Activated effector memory CD4-positive, alpha-beta T cell treated with Interleukin-2 at 50 U/mL for 16 hours (primary cell): ENCODE data around the gene BCAP29.

Source experiments
- DNase-seq: peaks from one replicate; pipeline ENCODE4 v3.0.0-alpha.2; 2020

Gene BCAP29

DNA sequence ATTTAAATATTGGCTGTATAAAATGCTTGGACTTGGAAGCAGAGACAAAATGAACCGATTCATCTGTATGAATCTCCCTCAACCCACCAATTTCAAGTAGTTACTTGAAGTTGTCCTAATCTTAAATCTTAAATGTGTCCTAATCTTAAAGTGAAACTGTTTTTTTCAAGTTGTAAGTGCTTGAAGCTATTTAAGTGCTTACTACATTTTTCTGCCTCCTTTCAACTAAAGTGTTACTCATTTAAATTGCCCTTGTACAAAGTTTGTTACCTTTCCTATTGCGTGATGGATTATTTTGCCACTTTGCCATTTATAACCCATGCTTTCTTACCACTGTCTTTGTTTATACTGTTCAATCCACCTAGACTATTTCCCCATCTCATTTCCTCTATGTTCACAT, 2.8 kb downstream of the BCAP29 start:
- DNase-seq = no peak

DNA sequence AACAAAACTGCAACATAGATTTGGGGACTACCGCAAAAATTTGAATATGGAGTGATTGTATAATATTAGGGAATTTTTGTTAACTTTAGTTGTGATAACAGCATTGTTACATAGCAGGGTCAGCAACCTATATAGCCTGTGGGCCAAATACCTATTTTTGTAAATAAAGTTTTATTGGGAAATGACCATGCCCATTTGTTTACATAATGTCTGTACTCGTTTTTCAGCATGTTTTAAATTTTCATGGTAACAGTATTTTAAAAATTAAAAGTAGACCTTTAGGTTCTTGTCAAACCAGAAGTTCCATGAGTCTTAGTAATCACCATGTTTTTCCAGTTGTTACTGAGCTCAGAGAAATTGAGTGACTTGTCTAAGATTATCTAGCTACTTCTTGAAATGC, 4.7 kb downstream of the BCAP29 start:
- no peak for DNase-seq

DNA sequence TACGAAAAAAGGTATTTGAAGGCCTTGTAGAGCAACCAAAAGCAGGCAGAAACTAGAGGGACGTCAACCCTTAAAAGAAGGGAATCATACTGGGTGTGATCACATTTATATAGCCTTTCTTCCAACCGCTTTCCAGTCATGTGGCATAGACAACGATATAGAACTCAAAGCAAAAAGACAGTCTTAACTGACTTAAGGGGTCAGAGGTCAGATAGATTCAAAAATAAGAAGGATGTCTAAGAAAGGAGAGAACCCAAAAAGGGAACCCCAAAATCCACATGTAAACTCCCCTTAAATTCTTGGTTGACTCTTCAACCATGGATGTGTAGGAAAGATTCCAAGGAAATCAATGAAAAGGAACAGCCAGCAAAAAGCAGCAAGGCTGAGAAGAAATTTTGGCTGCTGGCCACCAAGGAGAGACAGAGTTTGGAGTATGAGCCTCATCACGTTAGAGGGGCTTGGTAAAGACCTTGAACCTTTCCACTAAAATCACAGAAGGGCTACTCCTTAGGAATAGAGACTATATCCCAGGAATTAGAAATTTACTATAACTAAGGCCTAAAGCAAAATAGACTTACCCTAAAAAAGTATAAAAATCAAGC, 8.6 kb downstream of the BCAP29 start:
- no peak for DNase-seq

DNA sequence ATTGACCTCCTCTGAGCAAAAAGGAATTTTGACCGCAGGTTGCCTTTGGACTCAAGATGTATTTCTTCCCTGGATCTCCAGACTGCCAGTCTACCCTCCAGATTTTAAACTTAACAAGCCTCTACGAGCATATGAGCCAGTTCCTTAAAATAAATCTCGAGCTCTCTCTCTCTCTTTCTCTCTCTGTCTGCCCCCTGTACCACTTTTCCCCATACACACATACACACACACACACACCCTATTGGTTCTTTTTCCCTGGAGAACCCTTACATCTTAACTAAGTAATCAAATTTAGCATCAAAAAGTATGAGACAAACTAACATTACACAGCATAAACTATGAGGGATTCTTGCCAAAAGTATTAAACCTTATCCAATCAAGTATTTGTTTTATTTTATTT, 11.4 kb downstream of the BCAP29 start:
- no peak for DNase-seq

DNA sequence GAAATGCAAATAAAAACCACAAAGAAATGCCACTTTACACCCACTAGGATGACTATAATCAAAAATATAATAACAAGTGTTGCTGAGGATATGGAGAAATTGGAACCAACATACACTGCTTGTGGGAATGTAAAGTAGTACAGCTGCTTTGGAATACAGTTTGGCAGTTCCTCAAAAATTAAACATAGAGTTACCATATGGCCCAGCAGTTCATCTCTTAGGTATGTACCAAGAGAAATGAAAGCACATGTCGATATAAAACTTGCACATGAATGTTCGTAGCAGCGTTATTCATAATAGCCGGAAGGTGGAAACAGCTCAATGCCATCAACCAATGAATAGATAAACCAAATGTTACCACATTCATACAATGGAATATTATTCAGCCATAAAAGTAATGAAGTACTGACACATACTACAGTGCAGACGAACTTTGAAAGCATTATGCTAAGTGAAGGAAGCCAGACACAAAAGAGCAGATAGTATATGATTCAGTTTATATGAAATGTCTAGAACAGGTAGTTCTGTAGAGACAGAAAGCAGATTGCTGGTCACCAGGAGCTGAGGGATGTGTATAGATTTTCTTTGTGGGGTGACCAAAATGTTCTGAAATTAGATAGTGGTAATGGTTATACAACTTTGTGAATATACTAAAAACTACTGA, 12.4 kb downstream of the BCAP29 start:
- DNase-seq = no peak

DNA sequence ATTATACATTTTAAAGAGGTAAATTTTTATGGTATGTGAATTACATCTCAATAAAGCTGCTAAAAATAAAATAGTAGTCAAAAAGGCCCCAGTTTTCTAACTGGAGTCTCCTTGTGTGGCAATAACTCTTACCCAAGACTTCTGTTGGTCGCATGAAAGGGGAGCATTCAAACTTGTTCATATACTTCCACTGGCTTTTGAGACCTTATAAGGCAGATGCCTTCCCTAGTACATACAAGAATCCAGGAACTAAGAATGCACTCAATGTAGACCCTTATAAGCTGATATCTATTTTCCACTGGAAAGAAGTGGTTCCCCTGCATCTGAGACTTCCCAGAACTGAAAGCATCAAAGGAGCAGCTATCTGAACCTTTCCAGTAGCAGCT, 13.0 kb downstream of the BCAP29 start:
- no peak for DNase-seq

DNA sequence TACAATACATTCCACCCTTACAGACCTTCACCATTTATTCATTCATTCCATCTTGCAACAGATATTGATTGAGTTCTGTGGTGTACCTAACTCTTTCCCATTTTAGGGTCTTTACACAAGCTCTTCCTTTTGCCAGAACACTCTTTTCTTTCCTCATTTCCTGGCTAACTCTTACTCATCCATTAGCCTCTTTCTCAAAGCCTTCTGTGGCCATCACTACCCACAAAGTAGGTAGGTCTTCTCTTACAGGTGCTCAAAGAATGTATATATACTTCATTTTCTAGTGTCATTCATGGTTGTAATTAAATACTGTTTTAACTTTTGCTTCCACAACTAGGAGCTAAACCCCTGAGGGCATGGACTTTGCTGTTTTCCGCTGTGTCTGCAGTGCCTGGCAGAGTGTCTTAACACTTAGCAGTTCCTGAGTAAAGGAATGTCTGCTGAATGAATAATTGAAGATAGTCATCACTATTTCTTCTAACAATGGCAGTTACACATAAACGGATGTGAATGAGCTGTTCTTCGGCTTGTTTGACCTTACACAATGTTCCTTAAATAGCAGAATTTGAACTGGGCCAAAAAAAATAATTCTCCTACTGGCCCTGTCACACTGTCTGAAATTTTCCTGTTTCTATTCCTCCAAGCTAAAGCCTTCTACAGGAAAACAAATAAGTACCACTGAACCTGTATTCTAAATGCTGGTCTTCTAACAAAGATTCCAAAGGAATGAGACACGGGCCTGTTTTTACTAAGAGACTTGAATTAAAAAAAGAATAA, 15.1 kb downstream of the BCAP29 start:
- no peak for DNase-seq

DNA sequence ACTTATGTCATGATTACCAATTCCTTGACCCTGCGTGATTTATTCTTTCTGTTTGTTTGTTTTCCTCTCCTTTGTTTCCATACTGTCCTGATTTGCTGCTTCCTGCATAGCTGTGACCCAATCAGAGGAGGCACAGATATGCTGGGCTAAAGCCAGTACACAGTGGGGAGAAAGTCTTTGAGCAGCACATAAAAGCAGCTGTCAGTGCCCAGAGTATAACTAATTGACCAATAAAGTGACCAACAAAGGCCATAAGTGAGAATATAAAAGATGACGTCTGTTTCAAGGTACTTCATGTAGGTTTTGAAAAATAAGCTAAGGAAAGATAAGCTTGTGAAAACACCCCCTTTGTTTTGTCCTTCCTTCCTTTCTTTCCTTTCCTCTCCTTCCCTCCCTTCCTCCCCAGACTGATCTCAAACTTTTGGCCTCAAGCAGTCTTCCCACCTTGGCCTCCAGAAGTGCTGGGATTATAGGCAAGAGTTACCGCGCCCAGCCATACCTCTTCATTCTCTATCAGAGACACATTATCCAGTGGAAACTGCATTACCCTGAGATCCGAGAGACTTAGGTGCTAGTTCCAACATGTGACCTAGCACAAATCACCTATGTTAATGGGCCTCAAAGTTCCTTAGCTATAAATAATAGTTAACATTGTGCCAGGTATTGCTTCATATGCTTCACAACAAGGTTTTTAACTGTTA, 17.0 kb downstream of the BCAP29 start:
- no peak for DNase-seq

DNA sequence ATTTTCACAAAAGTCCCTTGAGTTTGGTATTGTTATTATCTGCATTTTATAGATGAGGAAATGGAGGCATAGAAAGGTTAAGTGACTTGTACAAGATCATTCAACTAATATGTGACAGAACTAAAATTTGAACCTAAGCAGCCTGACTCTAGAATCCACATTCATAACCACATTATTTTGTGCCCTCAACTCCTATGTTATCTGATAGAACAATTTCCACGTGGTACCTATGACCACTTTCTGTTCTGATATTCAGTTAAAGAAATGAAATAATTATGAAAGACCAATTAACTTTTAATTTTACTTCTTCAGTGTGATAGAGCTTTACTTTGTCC, 17.5 kb downstream of the BCAP29 start:
- no peak for DNase-seq

DNA sequence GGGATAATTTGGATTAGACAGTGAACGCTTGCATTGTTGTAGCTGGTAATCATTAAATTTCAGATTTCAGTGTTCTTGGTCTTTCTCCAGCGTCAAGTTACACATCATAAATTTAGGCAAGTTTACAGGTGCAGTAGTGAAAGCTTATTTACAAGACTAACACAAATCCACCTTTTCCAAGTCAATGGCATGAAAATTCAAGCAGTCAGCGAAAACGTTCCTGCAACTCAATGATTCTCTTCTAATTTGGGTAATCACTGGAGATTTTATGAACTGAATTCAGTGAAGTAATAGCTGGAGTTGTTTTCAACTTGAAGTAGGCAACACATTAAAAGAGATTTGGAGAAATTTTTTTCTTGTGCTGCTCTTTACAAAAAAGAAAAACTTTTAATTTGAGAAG, 17.9 kb downstream of the BCAP29 start:
- DNase-seq = no peak

DNA sequence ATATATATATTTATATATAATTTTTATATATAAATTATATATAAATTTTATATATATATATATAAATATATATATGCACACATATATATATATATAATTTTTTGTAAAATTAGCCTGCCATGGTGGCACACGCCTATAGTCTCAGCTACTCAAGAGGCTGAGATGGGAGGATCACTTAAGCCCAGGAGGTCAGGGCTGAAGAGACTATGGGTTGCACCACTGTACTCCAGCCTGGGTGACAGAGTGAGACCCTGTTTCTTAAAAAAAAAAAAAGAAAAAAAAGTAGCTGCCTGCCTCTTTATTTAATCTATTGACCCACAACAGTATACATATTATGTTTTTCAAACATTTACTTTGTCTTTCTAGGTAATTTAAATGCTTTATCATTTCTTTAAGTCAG, 19.2 kb downstream of the BCAP29 start:
- no peak for DNase-seq

DNA sequence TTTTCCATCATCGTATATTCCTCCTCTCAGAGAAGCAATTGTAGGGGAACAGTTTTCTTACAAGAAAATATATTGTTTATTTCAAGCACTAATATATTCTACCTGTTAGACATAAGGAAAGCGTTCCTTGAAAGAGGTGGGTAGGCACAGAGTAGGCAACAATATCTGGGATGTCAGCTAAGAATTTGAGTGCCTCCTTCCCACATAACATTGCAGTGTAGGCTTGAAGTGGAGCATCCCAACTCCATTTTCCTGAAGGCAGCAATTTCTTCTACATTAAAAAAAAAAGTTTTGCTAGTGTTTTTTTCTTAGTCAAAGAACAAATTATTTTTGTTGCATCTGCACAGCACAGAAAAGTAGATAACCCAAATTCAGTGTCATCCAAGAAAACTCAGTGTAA, 20.8 kb downstream of the BCAP29 start:
- no peak for DNase-seq

DNA sequence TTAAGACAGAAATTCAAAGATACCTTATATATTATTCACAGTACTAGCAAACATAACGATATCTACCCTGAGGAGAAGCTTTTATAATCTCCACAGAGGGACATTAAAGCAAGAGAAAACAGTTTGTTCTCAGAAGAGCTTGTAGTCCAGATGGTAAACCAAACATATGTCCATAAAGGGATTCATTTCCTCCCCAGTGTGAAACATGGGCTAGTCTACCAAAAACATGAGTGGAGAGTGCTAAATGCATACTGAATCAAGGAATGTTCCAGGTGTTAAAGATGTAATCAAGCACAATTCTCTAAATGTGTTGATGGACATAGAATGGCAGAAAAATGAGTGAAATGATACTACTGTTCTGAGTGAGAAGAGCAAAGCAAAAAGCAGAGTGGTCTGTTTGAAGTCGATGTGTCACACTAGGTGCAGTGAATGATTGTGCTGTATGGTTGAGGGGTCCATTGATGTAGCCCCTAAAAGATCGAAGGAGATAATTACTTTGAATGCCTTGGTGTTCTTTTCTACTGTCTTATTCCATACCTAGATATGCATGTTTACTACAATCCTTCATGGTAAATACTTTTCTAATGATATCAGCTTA, 25.3 kb downstream of the BCAP29 start:
- DNase-seq = no peak

DNA sequence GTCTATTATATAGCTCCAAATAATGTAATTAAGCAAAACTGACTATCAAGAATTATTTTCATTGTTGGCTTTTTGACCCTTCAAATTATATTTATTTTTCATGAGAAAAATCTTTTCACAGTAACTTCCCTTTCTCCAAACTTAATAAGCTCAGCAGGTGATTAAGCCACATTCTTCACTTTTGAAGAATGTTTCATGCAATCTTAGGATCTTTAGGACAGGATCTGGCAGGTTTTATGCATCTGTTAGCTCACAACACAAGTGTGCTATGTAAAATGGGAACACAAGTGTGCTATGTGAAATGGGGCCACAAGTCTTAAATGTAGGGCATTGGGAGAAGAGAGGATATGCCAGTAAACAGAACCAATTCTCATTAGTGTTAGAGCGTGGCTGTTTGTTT, 26.3 kb downstream of the BCAP29 start:
- no peak for DNase-seq

DNA sequence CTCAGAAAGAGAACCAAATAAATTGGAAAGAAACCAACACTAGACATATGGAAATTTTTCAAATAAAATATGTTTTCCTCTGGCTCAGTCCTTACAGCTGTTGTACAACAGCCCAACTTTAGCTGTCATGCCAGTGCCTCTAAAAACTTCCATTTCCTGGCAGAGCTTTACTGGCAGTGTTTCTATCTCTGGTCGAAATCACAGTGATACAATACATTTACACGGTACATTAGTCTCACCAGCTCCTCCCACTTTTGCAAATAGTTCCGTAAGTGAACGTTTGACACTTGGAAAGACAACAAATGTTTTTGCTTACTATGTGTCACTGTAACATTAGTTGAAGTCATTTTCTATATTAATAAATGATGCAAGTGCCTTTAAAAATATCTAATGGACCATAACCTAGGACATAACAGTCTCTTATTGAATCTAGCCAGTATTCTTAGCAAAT, 29.8 kb downstream of the BCAP29 start:
- DNase-seq = no peak

DNA sequence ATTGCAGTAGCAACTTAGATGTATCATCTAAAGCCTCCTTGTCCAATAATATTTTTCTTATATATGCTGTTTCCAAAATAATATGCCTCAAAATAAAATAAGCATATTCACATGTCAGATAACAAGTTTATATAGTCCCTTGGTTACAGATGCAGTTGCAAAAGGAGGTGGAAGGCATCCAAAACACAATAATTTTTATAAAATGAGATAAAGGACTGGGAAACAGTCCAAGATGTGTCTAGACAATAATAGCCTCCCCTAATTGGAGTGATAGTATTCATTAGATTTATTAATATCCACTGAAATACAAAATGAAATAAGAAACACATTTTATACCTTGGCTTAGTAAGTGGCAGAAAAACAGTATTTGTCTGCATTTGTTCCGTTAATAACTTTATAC, 30.3 kb downstream of the BCAP29 start:
- no peak for DNase-seq

DNA sequence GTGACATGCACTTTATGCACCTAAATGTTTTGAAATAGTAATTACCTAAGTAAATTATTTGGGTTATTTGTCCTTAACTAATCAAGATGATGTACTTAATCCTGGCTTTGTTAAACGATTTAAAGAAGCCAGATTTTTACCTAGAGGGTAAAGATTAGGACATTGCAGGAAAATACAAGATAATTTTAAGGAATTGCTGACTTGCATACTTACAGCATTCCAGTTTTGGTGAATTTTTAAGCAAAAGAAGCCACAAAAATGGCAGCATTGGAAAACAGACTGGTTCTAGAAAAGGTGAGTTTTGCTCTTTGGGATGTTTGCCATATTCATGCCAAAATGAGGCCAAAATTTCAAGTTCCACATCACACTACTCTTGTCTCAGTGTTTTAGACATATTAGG, 33.4 kb downstream of the BCAP29 start:
- no peak for DNase-seq

DNA sequence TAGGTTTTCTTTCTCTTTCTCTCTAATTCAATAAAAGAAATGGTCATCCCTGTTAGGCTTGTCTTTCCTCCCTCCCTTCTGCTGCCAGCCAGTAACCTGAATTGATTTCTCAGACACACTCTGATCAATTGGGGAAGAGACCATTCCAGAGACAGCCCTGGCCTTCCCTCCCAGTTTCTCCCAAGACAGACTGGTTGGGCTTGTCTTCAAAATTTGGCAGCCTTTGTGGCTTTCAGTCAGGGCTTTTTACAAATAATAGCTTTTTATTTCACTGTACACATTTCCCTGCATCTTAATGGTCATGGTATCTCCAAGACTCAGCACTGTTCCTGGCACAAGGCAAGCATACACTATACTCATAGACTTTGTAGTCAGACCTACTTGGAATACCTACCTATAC, 33.9 kb downstream of the BCAP29 start:
- no peak for DNase-seq

DNA sequence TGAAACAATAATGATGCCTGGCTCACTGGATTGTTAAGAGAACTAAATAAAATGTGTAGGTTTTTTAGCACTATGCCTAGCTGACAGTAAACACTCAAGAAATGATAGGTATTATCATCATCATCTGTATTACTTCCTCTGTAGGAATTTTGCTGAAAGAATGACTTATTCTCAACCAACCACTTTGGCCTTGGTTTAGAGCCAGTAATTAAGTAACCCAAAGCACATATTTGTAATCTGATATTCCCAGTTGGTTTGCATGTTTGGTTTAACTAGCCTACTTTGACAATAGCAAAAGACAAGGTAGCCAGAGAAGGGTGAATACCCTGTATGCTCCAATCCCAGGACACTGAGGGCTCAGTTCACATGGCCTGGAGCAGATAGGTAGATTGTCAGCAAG, 34.4 kb downstream of the BCAP29 start:
- no peak for DNase-seq

DNA sequence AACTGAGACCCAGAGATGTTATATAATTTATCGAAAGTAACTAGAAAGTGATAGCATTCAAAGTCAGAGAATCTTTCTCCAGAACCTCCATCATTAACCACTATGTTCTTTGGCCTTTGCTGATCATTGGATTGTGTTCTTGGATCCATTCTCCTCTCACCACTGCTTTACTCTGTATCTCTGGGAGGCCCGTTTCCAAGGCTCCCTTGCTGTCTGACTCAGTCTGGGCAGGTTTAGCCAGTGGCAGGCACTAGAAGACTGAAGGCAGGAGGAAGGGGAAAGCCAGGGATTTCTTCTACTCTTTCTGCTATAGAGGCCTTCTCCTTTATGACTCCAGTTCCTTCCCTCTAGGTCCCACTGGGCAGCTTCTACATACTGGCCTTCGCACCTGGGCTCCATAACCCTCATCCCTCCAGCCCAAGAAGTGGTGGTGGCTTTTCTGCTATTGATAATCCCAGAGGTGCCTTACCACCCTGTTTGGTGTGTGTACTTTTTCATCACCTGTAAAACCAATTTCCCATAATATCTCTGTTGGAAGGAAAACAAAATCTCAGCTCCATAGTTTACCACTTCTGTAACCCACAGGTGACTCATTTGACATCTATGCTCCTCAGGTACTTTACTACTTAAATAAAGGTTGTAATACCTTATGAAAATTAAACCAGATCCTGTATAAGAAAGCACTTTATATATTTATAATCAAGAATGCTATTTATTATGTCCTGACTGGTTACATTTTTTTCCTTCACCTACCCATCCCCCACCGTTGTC, 36.0 kb downstream of the BCAP29 start:
- DNase-seq = no peak

DNA sequence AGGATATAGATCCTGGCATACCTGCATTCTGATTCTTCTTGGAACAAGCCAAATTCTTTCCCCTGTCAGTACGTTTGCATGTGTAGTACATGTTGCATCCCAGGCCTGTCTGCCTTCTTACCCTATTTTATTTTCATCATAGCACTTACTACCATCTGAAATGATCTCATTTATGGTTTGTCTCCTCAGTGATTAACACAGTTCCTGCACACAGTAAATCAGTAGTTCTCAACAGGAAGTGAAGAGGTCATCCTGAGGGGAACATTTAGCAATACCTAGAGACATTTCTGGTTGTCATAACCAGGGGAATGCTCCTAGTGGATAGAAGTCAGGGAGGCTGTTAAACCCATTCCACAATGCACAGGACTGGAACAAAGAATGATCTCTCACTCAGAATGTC, 42.4 kb downstream of the BCAP29 start:
- no peak for DNase-seq

DNA sequence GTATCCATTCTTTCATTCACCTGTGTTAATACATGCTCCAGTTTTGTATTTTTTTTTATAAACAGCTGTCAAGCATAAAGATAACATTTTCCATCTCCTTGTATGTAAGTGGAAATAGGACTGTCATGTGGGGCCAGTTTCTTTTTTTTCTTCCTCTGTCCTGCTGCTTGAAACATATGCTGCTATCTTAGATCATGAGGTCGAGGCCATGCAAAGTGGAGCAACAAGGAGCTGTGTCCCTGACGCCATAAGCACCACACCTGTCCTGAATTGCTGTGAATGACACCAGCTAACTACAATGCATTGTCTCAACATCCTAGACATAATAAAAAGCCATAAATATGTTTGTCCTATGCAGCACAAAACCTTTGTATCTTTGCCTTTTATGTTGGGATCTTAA, 42.8 kb downstream of the BCAP29 start:
- no peak for DNase-seq

DNA sequence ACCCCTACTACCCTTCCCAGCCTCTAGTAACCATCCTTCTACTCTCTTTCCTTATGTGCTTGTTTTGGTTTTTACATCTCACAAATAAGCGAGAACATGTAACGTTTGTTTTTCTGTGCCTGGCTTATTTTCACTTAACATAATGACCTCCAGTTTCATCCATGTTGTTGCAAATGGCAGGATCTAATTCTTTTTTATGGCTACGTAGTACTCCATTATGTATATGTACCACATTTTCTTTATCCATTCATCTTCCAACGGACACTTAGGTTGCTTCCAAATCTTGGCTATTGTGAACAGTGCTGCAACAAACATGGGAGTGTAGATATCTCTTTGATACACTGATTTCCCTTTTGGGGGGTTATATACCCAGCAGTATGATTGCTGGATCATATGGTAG, 47.0 kb downstream of the BCAP29 start:
- DNase-seq = no peak
